Tibial nerve (tissue), 3 donors: ENCODE results near the gene LRRC51.

Experiments
- POLR2A ChIP-seq, 2 donors: fragments of 450-650 bp; IDR thresholded peaks; one replicate each; pipeline ENCODE4 v1.6.1; 2017; ENCODE audit warnings: antibody characterized with exemption in 2 of 2, mild to moderate bottlenecking in 2 of 2, moderate library complexity in 2 of 2
- TF ChIP-seq, protein P1 (sequence below), 5 experiments: fragments of 200-600 bp in 3 of 5; fragments of 450-650 bp in 2 of 5; sonication (generic) in 3 of 5; IDR thresholded peaks; one replicate each; pipeline ENCODE4 v1.5.1; 2016 to 2019; ENCODE audit warnings: antibody characterized with exemption in 5 of 5, mild to moderate bottlenecking in 3 of 5, moderate library complexity in 2 of 5

DNA sequence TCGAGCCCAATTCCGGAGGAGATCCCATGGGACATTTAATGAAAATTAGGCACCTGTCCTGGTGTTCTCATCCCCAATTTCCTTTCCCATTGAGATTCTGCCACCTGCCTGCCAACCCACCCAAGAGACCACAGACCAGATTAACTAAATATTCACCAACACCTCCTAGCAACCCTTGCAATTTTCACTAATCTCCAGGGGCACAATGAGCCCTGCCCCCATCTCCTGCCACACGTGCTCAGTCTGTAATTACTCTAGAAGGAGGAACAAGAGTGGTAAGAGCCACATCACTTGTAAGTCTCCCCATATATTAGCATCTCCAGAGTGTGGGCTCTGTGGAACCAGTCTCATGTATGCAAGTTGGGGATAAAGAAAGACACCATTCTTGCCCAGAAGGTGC is 44.0 kb upstream of the LRRC51 start:
- TF ChIP-seq POLR2A (IDR thresholded peaks at IDR 0.05): no peak
- TF ChIP-seq, protein P1, sequence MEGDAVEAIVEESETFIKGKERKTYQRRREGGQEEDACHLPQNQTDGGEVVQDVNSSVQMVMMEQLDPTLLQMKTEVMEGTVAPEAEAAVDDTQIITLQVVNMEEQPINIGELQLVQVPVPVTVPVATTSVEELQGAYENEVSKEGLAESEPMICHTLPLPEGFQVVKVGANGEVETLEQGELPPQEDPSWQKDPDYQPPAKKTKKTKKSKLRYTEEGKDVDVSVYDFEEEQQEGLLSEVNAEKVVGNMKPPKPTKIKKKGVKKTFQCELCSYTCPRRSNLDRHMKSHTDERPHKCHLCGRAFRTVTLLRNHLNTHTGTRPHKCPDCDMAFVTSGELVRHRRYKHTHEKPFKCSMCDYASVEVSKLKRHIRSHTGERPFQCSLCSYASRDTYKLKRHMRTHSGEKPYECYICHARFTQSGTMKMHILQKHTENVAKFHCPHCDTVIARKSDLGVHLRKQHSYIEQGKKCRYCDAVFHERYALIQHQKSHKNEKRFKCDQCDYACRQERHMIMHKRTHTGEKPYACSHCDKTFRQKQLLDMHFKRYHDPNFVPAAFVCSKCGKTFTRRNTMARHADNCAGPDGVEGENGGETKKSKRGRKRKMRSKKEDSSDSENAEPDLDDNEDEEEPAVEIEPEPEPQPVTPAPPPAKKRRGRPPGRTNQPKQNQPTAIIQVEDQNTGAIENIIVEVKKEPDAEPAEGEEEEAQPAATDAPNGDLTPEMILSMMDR (IDR thresholded peaks at IDR 0.05): no peak
